ENCODE results near the gene DPM2.

The DPM2 gene

DNA sequence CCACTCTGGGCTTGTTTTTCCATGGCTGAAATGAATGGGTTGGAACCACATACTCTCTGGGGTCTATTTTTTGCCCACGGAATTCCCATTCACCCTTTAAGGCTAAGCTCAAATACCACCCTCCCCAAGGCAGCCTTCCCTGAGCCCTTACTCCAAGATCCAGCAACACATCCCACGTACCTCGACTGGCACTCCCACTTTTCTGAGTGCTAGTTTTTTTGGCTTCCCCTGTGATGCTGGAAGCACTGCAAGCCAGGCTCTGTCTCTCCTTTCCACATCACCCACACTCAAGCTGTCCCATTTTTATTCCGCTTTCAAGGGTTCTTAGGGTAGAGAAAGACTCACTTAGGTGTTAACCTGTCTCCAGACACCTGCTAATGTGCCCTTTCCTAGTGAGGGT lies 44.3 kb downstream of the DPM2 start:
- TF ChIP-seq, protein P1, sequence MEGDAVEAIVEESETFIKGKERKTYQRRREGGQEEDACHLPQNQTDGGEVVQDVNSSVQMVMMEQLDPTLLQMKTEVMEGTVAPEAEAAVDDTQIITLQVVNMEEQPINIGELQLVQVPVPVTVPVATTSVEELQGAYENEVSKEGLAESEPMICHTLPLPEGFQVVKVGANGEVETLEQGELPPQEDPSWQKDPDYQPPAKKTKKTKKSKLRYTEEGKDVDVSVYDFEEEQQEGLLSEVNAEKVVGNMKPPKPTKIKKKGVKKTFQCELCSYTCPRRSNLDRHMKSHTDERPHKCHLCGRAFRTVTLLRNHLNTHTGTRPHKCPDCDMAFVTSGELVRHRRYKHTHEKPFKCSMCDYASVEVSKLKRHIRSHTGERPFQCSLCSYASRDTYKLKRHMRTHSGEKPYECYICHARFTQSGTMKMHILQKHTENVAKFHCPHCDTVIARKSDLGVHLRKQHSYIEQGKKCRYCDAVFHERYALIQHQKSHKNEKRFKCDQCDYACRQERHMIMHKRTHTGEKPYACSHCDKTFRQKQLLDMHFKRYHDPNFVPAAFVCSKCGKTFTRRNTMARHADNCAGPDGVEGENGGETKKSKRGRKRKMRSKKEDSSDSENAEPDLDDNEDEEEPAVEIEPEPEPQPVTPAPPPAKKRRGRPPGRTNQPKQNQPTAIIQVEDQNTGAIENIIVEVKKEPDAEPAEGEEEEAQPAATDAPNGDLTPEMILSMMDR (IDR thresholded peaks at IDR 0.05; ENCODE audit: low read depth, low read length, missing control alignments), result no peak
- DNase-seq (ENCODE audit: low read depth), result no peak
- H3K4me3 ChIP-seq (ENCODE audit: low read depth, low read length), result no peak overlapping the region

DNA sequence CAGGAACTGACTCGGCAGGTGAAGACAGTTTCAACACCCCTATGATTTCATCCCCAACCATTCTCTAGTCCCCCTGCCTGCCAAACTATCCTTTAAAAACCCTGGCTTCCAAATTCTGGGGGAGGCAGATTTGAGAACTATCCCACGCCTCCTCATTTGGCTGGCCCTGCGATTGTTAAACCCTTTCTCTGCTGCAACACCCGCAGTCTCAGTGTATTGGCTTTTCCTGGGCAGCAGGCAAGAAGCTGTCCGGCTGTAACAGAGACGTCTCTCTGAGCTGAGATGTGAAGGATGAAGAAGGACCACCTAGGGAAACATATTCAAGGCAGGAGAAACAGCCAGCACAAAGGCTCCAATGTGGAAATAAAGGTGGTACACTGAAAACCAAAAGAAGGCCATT lies 44.8 kb downstream of the DPM2 start:
- no peak for DNase-seq (ENCODE audit: low read depth)
- TF ChIP-seq, protein P1 (IDR thresholded peaks at IDR 0.05; ENCODE audit: low read depth, low read length, missing control alignments), result no peak

DNA sequence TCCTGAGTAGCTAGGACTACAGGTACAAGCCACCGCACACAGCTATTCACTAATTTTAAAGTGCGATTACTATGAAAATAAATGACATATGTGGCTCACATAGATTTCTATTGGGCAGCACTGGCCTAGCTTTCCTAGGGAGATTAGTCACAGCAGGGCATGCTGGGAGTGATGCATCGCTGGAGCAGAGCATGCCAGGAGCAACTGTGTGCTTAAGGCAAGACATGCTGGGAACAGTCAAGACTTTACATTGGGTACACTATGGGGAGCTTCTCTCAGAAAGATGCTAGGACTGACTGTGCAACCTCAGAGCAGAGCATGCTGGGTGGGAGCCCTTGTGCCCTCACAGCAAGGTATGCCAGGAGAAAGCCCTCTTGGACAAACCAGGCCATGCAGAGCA lies 47.6 kb downstream of the DPM2 start:
- DNase-seq (ENCODE audit: low read depth), result no peak
- no peak overlapping the region for H3K4me3 ChIP-seq (ENCODE audit: low read depth, low read length)
- TF ChIP-seq, protein P1 (IDR thresholded peaks at IDR 0.05; ENCODE audit: low read depth, low read length, missing control alignments), result no peak

More for the DNA sequence above, 44.8 kb downstream of the DPM2 start:
- H3K4me3 ChIP-seq (ENCODE audit: low read depth, low read length), result no peak overlapping the region

DNA sequence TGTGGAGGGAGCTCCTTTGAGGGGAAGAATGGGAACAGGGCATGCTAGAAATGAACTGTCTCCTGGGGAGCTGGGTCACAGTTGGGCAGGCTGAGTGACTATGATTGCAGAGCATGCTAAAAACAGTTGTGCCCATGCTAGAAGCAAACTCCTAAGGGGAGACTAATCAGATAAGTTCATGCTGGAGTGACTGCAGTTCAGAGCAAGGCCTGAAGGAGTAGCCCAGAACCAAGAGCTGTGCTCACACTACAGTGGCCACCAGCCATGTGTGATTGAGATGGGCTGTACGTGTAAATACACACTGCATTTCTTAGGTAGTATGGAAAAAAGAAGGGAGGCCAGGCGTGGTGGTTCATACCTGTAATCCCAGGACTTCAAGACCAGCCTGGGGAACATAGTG lies 49.9 kb downstream of the DPM2 start:
- TF ChIP-seq, protein P1 (IDR thresholded peaks at IDR 0.05; ENCODE audit: low read depth, low read length, missing control alignments), result peak; percentile 41
- no peak overlapping the region for H3K4me3 ChIP-seq (ENCODE audit: low read depth, low read length)
- no peak for DNase-seq (ENCODE audit: low read depth)

DNA sequence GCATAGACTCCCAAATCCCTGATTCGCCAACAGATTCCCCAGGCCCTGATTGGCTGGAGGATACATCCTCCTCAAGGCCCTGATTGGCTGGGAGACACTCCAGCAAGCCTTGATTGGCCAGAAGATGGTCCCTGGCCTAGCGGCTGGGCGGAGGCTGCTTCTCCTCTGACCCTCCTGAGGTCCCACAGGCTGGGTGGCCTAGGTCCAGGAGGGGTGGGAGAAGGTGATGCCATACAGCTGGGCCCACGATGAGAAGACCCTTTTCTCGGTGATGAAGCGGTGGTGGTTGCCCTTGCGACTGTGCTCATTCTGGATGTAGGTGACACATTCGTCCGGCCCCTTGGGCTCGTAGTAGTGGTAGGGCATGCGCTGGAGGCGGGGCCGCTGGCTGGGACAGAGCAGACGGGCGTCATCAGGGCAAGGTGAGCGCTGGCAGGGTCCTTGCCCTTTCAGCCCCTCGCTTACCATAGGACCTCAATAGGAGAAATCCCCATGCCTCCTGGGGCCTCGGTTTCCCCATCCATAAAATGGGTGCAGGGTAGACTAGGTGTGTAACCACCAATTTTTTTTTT lies 51.2 kb downstream of the DPM2 start:
- DNase-seq (ENCODE audit: low read depth), result no peak
- TF ChIP-seq, protein P1 (IDR thresholded peaks at IDR 0.05; ENCODE audit: low read depth, low read length, missing control alignments), result no peak
- no peak overlapping the region for H3K4me3 ChIP-seq (ENCODE audit: low read depth, low read length)

DNA sequence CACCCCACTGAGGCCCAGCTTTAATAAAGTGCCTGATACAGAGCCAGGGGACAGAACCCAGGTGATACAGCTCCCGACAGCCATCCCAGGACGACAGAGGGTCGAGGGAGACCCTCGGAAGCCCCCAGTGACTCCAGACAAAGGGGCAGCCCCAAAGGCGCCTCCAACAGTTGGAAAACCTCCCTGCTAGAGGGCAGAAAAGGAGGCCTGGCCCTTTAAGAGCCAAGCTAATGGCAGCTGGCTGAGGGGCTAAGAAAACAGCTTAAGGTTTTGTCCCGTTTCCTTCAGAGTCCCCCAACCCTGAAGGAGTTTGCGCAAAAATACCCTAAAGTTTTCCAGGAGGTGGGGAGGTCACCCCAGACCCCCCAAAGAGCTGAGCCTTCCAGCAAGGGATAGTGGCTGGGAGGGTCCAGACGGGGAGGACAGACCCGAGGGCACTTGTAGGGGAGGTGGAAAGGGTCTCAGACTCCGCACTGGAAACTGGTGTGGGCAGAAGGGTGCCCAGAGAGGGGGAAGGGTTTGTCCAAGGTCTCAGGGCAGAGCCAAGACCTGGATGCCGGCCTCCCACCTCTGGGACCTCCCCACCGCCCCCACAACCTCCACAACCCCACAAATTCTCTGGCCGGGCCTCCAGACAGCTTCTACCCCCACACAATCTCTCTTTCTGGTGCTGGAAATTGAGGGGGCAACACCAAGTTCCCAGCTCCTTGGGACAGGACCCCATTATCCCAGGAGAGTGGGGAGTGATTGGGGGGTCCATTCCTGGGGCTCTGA lies 52.0 kb downstream of the DPM2 start:
- DNase-seq (ENCODE audit: low read depth), result no peak
- TF ChIP-seq, protein P1 (IDR thresholded peaks at IDR 0.05; ENCODE audit: low read depth, low read length, missing control alignments), result no peak
- no peak overlapping the region for H3K4me3 ChIP-seq (ENCODE audit: low read depth, low read length)
